Astrocyte (in vitro differentiated cells and primary cell): Measurements from ENCODE around the gene IL1RL2. TPM values are rescaled to one million over a fixed set of nuclear protein-coding genes. Genes with fewer than 3 reads are reported as not detected.

Experiments used
- DNase-seq: peaks from one replicate; pipeline ENCODE4 v3.0.0-alpha.2; 2010; ENCODE audit warnings: low read depth
- FAIRE-seq: peaks from 2 replicates; lab custom pipeline; 2011; peaks lifted over from hg19 to GRCh38; lab: Jason Lieb, UNC
- H2AFZ ChIP-seq: 2 replicates; pipeline ENCODE4 v1.6.0; 2012; ENCODE audit warnings: low read depth, low read length, inconsistent platforms
- H3K27ac ChIP-seq: 2 replicates; pipeline ENCODE4 v1.5.1; 2011; ENCODE audit warnings: low read depth, low read length, inconsistent platforms
- H3K27me3 ChIP-seq: 2 replicates; pipeline ENCODE4 v1.6.0; 2011; ENCODE audit warnings: low read length, inconsistent platforms; ENCODE audit not compliant: insufficient read depth
- H3K36me3 ChIP-seq: 2 replicates; pipeline ENCODE4 v1.5.1; 2011; ENCODE audit warnings: low read length, inconsistent platforms; ENCODE audit not compliant: insufficient read depth
- H3K4me1 ChIP-seq: 2 replicates; pipeline ENCODE4 v1.5.1; 2011; ENCODE audit warnings: low read length, inconsistent platforms; ENCODE audit not compliant: insufficient read depth
- H3K4me2 ChIP-seq: 2 replicates; pipeline ENCODE4 v1.6.0; 2012; ENCODE audit warnings: low read length, inconsistent platforms
- H3K4me3 ChIP-seq: 2 replicates; pipeline ENCODE4 v1.5.1; 2011; ENCODE audit warnings: low read depth, mild to moderate bottlenecking, low read length, inconsistent platforms; ENCODE audit not compliant: insufficient read depth
- H3K79me2 ChIP-seq: 2 replicates; pipeline ENCODE4 v1.6.0; 2012; ENCODE audit warnings: mild to moderate bottlenecking, low read length, inconsistent platforms; ENCODE audit not compliant: insufficient read depth
- H3K9ac ChIP-seq: 2 replicates; pipeline ENCODE4 v1.6.0; 2012; ENCODE audit warnings: mild to moderate bottlenecking, low read length, inconsistent platforms
- H3K9me3 ChIP-seq: 2 replicates; pipeline ENCODE4 v1.5.1; 2012; ENCODE audit warnings: low read depth, mild to moderate bottlenecking, low read length, inconsistent platforms; ENCODE audit not compliant: insufficient read depth
- H4K20me1 ChIP-seq: 2 replicates; pipeline ENCODE4 v1.6.0; 2012; ENCODE audit warnings: low read length, inconsistent platforms; ENCODE audit not compliant: insufficient read depth
- H3K27ac Mint-ChIP-seq: one replicate; pipeline ENCODE4 v1.8.0; 2021; ENCODE audit warnings: mild to moderate bottlenecking, mixed read lengths; ENCODE audit not compliant: unreplicated experiment
- H3K27me3 Mint-ChIP-seq: one replicate; pipeline ENCODE4 v1.8.0; 2021; ENCODE audit warnings: low read depth, mixed read lengths; ENCODE audit not compliant: unreplicated experiment
- H3K36me3 Mint-ChIP-seq: one replicate; pipeline ENCODE4 v1.8.0; 2021; ENCODE audit warnings: low read depth, mixed read lengths; ENCODE audit not compliant: unreplicated experiment
- H3K4me1 Mint-ChIP-seq: one replicate; pipeline ENCODE4 v1.8.0; 2021; ENCODE audit warnings: low read depth, mixed read lengths; ENCODE audit not compliant: unreplicated experiment
- H3K4me3 Mint-ChIP-seq: one replicate; pipeline ENCODE4 v1.8.0; 2021; ENCODE audit warnings: mild to moderate bottlenecking, moderate library complexity, mixed read lengths; ENCODE audit not compliant: unreplicated experiment
- H3K9me3 Mint-ChIP-seq: one replicate; pipeline ENCODE4 v1.8.0; 2021; ENCODE audit warnings: mild to moderate bottlenecking, mixed read lengths; ENCODE audit not compliant: unreplicated experiment
- EZH2 ChIP-seq: IDR thresholded peaks from 2 replicates; pipeline ENCODE4 v1.6.1; 2012; ENCODE audit warnings: mild to moderate bottlenecking, low read length, inconsistent platforms; ENCODE audit not compliant: insufficient read depth
- total RNA-seq: library from RNA; stranded (reverse); gene quantifications from 2 replicates; pipeline ENCODE4 v1.2.1, GENCODE V29; 2021
- TF ChIP-seq, protein P1 (sequence below): IDR thresholded peaks from 2 replicates; pipeline ENCODE4 v1.5.1; 2011; ENCODE audit warnings: low read depth, mild to moderate bottlenecking, inconsistent platforms, low read length, moderate library complexity; ENCODE audit not compliant: insufficient read depth

Gene IL1RL2
- total RNA-seq, 1 donor from 2014 or later: 0.43 TPM

- Histone ChIP-seq H3K4me3 (no peak overlapping the region), H2AFZ (no peak overlapping the region), H3K9me3 (no peaks in the 10 kb centered on the region), H4K20me1 (no peaks in the 10 kb centered on the region), H3K27me3 (no peaks in the 10 kb centered on the region), H3K36me3 (no peaks in the 10 kb centered on the region), H3K79me2 (no peaks in the 10 kb centered on the region), H3K9ac (no peak overlapping the region), H3K4me2 (no peak overlapping the region), H3K4me1 (no peaks in the 10 kb centered on the region), H3K27ac (no peak overlapping the region)
- no peak for FAIRE-seq
- TF ChIP-seq, protein P1, sequence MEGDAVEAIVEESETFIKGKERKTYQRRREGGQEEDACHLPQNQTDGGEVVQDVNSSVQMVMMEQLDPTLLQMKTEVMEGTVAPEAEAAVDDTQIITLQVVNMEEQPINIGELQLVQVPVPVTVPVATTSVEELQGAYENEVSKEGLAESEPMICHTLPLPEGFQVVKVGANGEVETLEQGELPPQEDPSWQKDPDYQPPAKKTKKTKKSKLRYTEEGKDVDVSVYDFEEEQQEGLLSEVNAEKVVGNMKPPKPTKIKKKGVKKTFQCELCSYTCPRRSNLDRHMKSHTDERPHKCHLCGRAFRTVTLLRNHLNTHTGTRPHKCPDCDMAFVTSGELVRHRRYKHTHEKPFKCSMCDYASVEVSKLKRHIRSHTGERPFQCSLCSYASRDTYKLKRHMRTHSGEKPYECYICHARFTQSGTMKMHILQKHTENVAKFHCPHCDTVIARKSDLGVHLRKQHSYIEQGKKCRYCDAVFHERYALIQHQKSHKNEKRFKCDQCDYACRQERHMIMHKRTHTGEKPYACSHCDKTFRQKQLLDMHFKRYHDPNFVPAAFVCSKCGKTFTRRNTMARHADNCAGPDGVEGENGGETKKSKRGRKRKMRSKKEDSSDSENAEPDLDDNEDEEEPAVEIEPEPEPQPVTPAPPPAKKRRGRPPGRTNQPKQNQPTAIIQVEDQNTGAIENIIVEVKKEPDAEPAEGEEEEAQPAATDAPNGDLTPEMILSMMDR: no peak
- TF ChIP-seq EZH2: no peak
- peaks cover 6% of the 10 kb centered on the region for H3K36me3 Mint-ChIP-seq
- no peaks in the 10 kb centered on the region for H3K9me3 Mint-ChIP-seq
- H3K27me3 Mint-ChIP-seq: no peaks in the 10 kb centered on the region
- H3K27ac Mint-ChIP-seq: no peak overlapping the region
- no peak overlapping the region for H3K4me3 Mint-ChIP-seq
- DNase-seq: no peak
- H3K4me1 Mint-ChIP-seq: peaks cover 10% of the 10 kb centered on the region
Measured at GRCh38 chr2:102179788-102180686, 6.8 kb upstream of the IL1RL2 start.

DNA sequence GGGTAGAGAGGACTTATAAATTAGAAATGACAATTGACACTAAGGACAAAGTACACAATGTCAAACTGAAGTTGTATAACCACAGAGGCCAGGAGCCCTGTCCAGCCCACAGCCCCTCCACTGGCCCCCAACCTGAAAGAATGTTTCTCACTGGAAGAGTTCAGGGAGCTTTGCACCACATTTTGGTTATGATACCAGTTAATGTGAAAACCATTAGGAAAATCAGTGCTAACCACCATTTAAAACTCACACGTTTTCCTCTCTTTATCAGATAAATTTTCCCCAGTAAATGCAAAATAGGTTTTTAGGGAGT is 6.2 kb upstream of the IL1RL2 start:
- no peak overlapping the region for H3K27ac Mint-ChIP-seq
- no peaks in the 10 kb centered on the region for H3K27me3 Mint-ChIP-seq
- no peak for DNase-seq
- no peak for TF ChIP-seq EZH2
- H3K4me3 ChIP-seq: no peak overlapping the region
- no peak overlapping the region for H3K27ac ChIP-seq
- FAIRE-seq: no peak
- H3K9me3 ChIP-seq: no peaks in the 10 kb centered on the region
- no peaks in the 10 kb centered on the region for H3K36me3 ChIP-seq
- no peak overlapping the region for H3K9ac ChIP-seq
- no peaks in the 10 kb centered on the region for H3K9me3 Mint-ChIP-seq
- no peaks in the 10 kb centered on the region for H3K4me1 ChIP-seq
- H3K79me2 ChIP-seq: no peaks in the 10 kb centered on the region
- peaks cover 6% of the 10 kb centered on the region for H3K36me3 Mint-ChIP-seq
- H3K4me2 ChIP-seq: no peak overlapping the region
- no peak overlapping the region for H3K4me3 Mint-ChIP-seq
- no peak overlapping the region for H2AFZ ChIP-seq
- H3K27me3 ChIP-seq: no peaks in the 10 kb centered on the region
- no peaks in the 10 kb centered on the region for H4K20me1 ChIP-seq
- peaks cover 10% of the 10 kb centered on the region for H3K4me1 Mint-ChIP-seq

DNA sequence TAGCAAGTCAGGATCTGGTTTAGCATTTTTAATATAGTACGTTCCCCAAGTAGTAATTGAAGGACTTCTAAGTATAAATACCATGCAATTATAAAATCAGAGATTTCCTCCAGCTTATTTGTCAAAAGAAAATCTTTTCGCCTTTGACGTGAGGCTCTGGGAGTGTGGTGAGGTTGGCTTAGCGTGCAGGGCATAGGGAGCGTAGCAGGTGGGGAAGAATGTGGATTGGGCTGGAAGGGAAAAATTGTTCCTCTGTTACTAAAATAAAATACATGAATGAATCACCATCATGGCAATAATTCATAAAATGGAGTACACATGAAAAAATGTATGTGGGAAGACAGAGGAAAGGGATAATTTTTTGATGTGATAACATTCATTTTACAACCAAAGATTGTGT is 5.4 kb upstream of the IL1RL2 start:
- no peak overlapping the region for H2AFZ ChIP-seq
- no peak overlapping the region for H3K4me3 Mint-ChIP-seq
- peaks cover 2% of the 10 kb centered on the region for H3K36me3 Mint-ChIP-seq
- H3K36me3 ChIP-seq: no peaks in the 10 kb centered on the region
- DNase-seq (no peak), FAIRE-seq (no peak)
- no peak for TF ChIP-seq EZH2
- TF ChIP-seq, protein P1: no peak
- no peaks in the 10 kb centered on the region for H3K79me2 ChIP-seq
- no peaks in the 10 kb centered on the region for H3K4me1 ChIP-seq
- no peak overlapping the region for H3K4me2 ChIP-seq
- H3K27ac Mint-ChIP-seq: no peak overlapping the region
- no peaks in the 10 kb centered on the region for H3K9me3 Mint-ChIP-seq
- H3K9ac ChIP-seq: no peak overlapping the region
- H3K27me3 Mint-ChIP-seq: peaks cover 3% of the 10 kb centered on the region
- no peak overlapping the region for H3K27ac ChIP-seq
- H3K4me3 ChIP-seq: no peak overlapping the region
- H3K4me1 Mint-ChIP-seq: peaks cover 10% of the 10 kb centered on the region
- no peaks in the 10 kb centered on the region for H4K20me1 ChIP-seq
- no peaks in the 10 kb centered on the region for H3K27me3 ChIP-seq
- no peaks in the 10 kb centered on the region for H3K9me3 ChIP-seq
